IMR-90 (cell line): ENCODE data around the gene ANKIB1. TPM values are rescaled to one million over a fixed set of nuclear protein-coding genes. Genes with fewer than 3 reads are reported as not detected.
"Not testable (repeated sequence)": the region's sequence is repeated elsewhere in the genome, so short reads cannot be mapped to it uniquely, and the experiment has no call there.

Experiments used
- ATAC-seq: fragments of 200-7000 bp; cut with Tn5 transposase; 2 replicates; pipeline ENCODE4 v1.9.1; 2020; ENCODE audit warnings: low read depth, mild to moderate bottlenecking, moderate library complexity
- BruUV-seq: library from RNA; stranded (reverse); fragments of 400-500 nt; replicated peaks from 2 replicates; lab custom pipeline; 2021; lab: Mats Ljungman, UMichigan
- CTCF ChIA-PET: fragments of 300-600 bp; formaldehyde crosslinking; extraction: SDS; loops from one replicate; lab custom pipeline; 2021; ENCODE audit warnings: antibody characterized with exemption; lab: Yijun Ruan, JAX
- POLR2A ChIA-PET: fragments of 300-600 bp; sonication (Branson Sonifier 250); formaldehyde crosslinking; loops from one replicate; lab custom pipeline; 2022; ENCODE audit warnings: antibody characterized with exemption; ENCODE audit not compliant: unreplicated experiment; lab: Charles Lee
- DNase-seq: peaks from one replicate; pipeline ENCODE4 v3.0.0; 2013
- H2AFZ ChIP-seq: replicated peaks from 2 replicates; pipeline ENCODE3; 2013; ENCODE audit warnings: low read length, mild to moderate bottlenecking; ENCODE audit not compliant: poor library complexity
- H2AK5ac ChIP-seq: 2 replicates; pipeline ENCODE4 v1.6.1; 2013; ENCODE audit warnings: low read depth, low read length, inconsistent platforms
- H2AK9ac ChIP-seq: replicated peaks from 2 replicates; pipeline ENCODE3; 2013; ENCODE audit warnings: mild to moderate bottlenecking, low read depth, low read length, moderate library complexity; ENCODE audit not compliant: poor library complexity
- H2BK120ac ChIP-seq: 2 replicates; pipeline ENCODE4 v1.6.1; 2013; ENCODE audit warnings: low read depth, low read length, inconsistent platforms
- H2BK15ac ChIP-seq: 3 replicates; pipeline ENCODE4 v1.6.1; 2013; ENCODE audit warnings: low read depth, low read length, inconsistent platforms
- H2BK20ac ChIP-seq: 2 replicates; pipeline ENCODE4 v1.6.1; 2013; ENCODE audit warnings: low read depth, mild to moderate bottlenecking, inconsistent platforms, low read length, moderate library complexity
- H2BK5ac ChIP-seq: 2 replicates; pipeline ENCODE4 v1.6.1; 2013; ENCODE audit warnings: mild to moderate bottlenecking, low read depth, low read length, inconsistent platforms; ENCODE audit not compliant: poor library complexity, severe bottlenecking
- H3K14ac ChIP-seq: replicated peaks from 2 replicates; pipeline ENCODE4 v1.6.1; 2013; ENCODE audit warnings: low read depth, low read length, inconsistent platforms
- H3K18ac ChIP-seq: 2 replicates; pipeline ENCODE4 v1.6.1; 2013; ENCODE audit warnings: low read depth, low read length, control low read depth
- H3K23ac ChIP-seq: 2 replicates; pipeline ENCODE4 v1.6.1; 2013; ENCODE audit warnings: low read depth, low read length, inconsistent platforms
- H3K27ac ChIP-seq: 2 replicates; pipeline ENCODE4 v1.5.1; 2013; ENCODE audit warnings: mild to moderate bottlenecking, control low read depth, low read length; ENCODE audit not compliant: insufficient read depth
- H3K27me3 ChIP-seq: 2 replicates; pipeline ENCODE4 v1.6.1; 2013; ENCODE audit warnings: low read length; ENCODE audit not compliant: control insufficient read depth, insufficient read depth
- H3K36me3 ChIP-seq: 2 replicates; pipeline ENCODE4 v1.6.1; 2013; ENCODE audit warnings: low read length, mixed read lengths; ENCODE audit not compliant: control insufficient read depth, insufficient read depth
- H3K4ac ChIP-seq: 2 replicates; pipeline ENCODE4 v1.6.1; 2013; ENCODE audit warnings: low read depth, low read length, inconsistent platforms
- H3K4me1 ChIP-seq: 2 replicates; pipeline ENCODE4 v1.6.1; 2013; ENCODE audit warnings: low read length, mixed read lengths; ENCODE audit not compliant: control insufficient read depth, insufficient read depth
- H3K4me2 ChIP-seq: 2 replicates; pipeline ENCODE4 v1.6.1; 2013; ENCODE audit warnings: low read depth, mild to moderate bottlenecking, control low read depth, low read length, moderate library complexity
- H3K4me3 ChIP-seq: 2 replicates; pipeline ENCODE4 v1.5.1; 2013; ENCODE audit warnings: low read depth, mild to moderate bottlenecking, control low read depth, low read length, moderate library complexity; ENCODE audit not compliant: insufficient read depth
- H3K56ac ChIP-seq: 2 replicates; pipeline ENCODE4 v1.6.1; 2013; ENCODE audit warnings: low read length, inconsistent platforms; ENCODE audit not compliant: insufficient read depth; ENCODE audit errors: extremely low read depth
- H3K79me1 ChIP-seq, 2 experiments: 2 replicates each; pipeline ENCODE4 v1.6.1; 2013; ENCODE audit warnings: low read length in 2 of 2, inconsistent platforms in 1 of 2, low read depth in 1 of 2
- H3K9ac ChIP-seq: 2 replicates; pipeline ENCODE4 v1.6.1; 2013; ENCODE audit warnings: low read depth, low read length, control low read depth
- H3K9me1 ChIP-seq: 2 replicates; pipeline ENCODE4 v1.6.1; 2013; ENCODE audit warnings: low read length, inconsistent platforms; ENCODE audit not compliant: insufficient read depth
- H3K9me3 ChIP-seq: 2 replicates; pipeline ENCODE4 v1.6.1; 2013; ENCODE audit warnings: low read length; ENCODE audit not compliant: control insufficient read depth, insufficient read depth
- H4K20me1 ChIP-seq: 2 replicates; pipeline ENCODE4 v1.6.1; 2013; ENCODE audit warnings: low read length, inconsistent platforms; ENCODE audit not compliant: insufficient read depth
- H4K5ac ChIP-seq: 2 replicates; pipeline ENCODE4 v1.6.1; 2013; ENCODE audit warnings: mild to moderate bottlenecking, low read depth, low read length, control low read depth
- H4K8ac ChIP-seq, 2 experiments: 2 replicates each; pipeline ENCODE4 v1.6.1; 2013; ENCODE audit warnings: low read depth in 2 of 2, low read length in 2 of 2, control low read depth in 1 of 2, inconsistent platforms in 1 of 2
- H4K91ac ChIP-seq: 2 replicates; pipeline ENCODE4 v1.6.1; 2013; ENCODE audit warnings: low read depth, low read length, inconsistent platforms; ENCODE audit not compliant: insufficient read depth
- WGBS, 2 experiments: methylation state at CpG; one replicate each; pipeline versions ENCODE4 v1.1.5 to v1.1.7; 2013; ENCODE audit warnings: missing lambda C conversion rate in 2 of 2; ENCODE audit not compliant: insufficient read length in 1 of 2; ENCODE audit errors: extremely low coverage in 2 of 2; 5-methylcytosine and 5-hydroxymethylcytosine counted together
- dilution Hi-C: fragments of 300-500 bp; cut with HindIII; formaldehyde crosslinking; loops from one replicate; pipeline ENCODE4 v1.14.3; 2018; ENCODE audit warnings: low sequenced_read_pairs; ENCODE audit not compliant: unreplicated experiment
- in situ Hi-C: fragments of 300-500 bp; cut with MboI; formaldehyde crosslinking; loops from 3 replicates; pipeline ENCODE4 v1.14.3; 2019; ENCODE audit warnings: low sequenced_read_pairs, inconsistent platforms, mixed read lengths
- intact Hi-C: fragments of 100-400 bp; cut with micrococcal nuclease; formaldehyde crosslinking; loops from 2 replicates; pipeline ENCODE4 v1.10.0; 2022
- polyA plus RNA-seq, 3 experiments: library from polyadenylated mRNA; depleted of rRNA; stranded (reverse); fragments of >200 nt; gene quantifications; 2 replicates each; pipeline ENCODE4 v1.2.3, GENCODE V29; 2012; ENCODE audit warnings: low replicate concordance in 1 of 3
- total RNA-seq: library from RNA; depleted of rRNA; stranded (reverse); fragments of >200 nt; gene quantifications from 2 replicates; pipeline ENCODE4 v1.2.3, GENCODE V29; 2012
- TF ChIP-seq, protein P1 (sequence below): fragments of 150-350 bp; IDR thresholded peaks from 2 replicates; pipeline ENCODE4 v1.6.1; 2016; ENCODE audit warnings: low read depth, mild to moderate bottlenecking, low read length, moderate library complexity, borderline replicate concordance

The ANKIB1 gene
- total and polyA plus RNA-seq, 2 of the 4 experiments (the other 2 are of a cell fraction): 18.7 to 33.9 TPM

DNA sequence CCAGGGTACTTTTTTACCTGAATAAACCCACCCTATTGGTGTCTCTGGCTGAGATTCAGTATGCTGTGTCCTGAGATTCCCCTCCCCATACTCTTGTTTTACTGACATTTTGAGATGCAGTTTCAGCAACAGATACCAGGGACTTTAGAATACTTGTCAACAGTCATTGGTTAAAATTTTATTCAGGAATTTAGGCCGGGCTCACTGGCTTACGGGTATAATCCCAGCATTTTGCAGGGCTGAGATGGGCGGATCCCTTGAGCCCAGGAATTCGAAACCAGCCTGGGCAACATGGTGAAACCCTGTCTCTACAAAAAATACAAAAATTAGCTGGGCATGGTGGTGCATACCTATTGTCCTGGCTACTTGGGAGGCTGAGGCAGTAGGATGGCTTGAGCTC is 111.5 kb downstream of the ANKIB1 start:
- in situ Hi-C loops: no loop called here
- no peak overlapping the region for H4K8ac ChIP-seq
- H2AFZ ChIP-seq: no peak overlapping the region
- H3K4ac ChIP-seq: no peak overlapping the region
- no peaks in the 10 kb centered on the region for H3K9me3 ChIP-seq
- no peak overlapping the region for H2BK20ac ChIP-seq
- 90% methylated on average over 2 of the region's 4 CpGs; no CpG with 5 or more reads in 1 of the 2 experiments for WGBS, 2 experiments
- no peak overlapping the region for H2BK15ac ChIP-seq
- CTCF ChIA-PET: no interaction called here
- H4K5ac ChIP-seq: no peak overlapping the region
- H3K36me3 ChIP-seq: peaks cover 3% of the 10 kb centered on the region; the same call in 1 of the 2 replicates
- H3K27ac ChIP-seq: no peak overlapping the region
- no peak overlapping the region for H2AK5ac ChIP-seq
- no peak for ATAC-seq
- no peak overlapping the region for H2AK9ac ChIP-seq
- H3K79me1 ChIP-seq: no peaks in the 10 kb centered on the region; a peak in 1 of 4 replicates
- no peaks in the 10 kb centered on the region for H4K20me1 ChIP-seq
- H3K18ac ChIP-seq: no peak overlapping the region
- H3K4me2 ChIP-seq: no peak overlapping the region
- no peak overlapping the region for H3K23ac ChIP-seq
- H2BK5ac ChIP-seq: no peak overlapping the region
- no peaks in the 10 kb centered on the region for H3K27me3 ChIP-seq
- no peak overlapping the region for H3K4me3 ChIP-seq
- no peak overlapping the region for H2BK120ac ChIP-seq
- no TSS peak for BruUV-seq
- peaks cover 1% of the 10 kb centered on the region; the same call in 1 of the 2 replicates for H3K4me1 ChIP-seq
- no peak overlapping the region for H3K56ac ChIP-seq
- POLR2A ChIA-PET: no interaction called here
- intact Hi-C loops: loop anchor here (10.0 kb wide), 1 partner anchor 122 kb away; no protein-coding TSS in a partner anchor
- no peak overlapping the region for H3K14ac ChIP-seq
- dilution Hi-C loops: no loop called here
- no peak overlapping the region for H4K91ac ChIP-seq
- H3K9me1 ChIP-seq: no peaks in the 10 kb centered on the region
- TF ChIP-seq, protein P1, sequence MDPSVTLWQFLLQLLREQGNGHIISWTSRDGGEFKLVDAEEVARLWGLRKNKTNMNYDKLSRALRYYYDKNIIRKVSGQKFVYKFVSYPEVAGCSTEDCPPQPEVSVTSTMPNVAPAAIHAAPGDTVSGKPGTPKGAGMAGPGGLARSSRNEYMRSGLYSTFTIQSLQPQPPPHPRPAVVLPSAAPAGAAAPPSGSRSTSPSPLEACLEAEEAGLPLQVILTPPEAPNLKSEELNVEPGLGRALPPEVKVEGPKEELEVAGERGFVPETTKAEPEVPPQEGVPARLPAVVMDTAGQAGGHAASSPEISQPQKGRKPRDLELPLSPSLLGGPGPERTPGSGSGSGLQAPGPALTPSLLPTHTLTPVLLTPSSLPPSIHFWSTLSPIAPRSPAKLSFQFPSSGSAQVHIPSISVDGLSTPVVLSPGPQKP: no peak
- DNase-seq: no peak
- H3K9ac ChIP-seq: no peak overlapping the region

DNA sequence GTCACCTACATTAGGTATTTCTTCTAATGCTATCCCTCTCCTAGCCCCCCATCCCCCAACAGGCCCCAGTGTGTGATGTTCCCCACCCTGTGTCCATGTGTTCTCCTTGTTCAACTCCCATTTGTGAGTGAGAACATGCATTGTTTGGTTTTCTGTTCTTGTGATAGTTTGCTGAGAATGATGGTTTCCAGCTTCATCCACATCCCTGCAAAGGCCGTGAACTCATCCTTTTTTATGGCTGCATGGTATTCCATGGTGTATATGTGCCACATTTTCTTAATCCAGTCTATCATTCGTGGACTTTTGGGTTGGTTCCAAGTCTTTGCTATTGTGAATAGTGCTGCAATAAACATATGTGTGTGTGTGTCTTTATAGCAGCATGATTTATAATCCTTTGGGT is 113.4 kb downstream of the ANKIB1 start:
- dilution Hi-C loops, H2AK5ac ChIP-seq, H4K5ac ChIP-seq, CTCF ChIA-PET, H3K23ac ChIP-seq, BruUV-seq, in situ Hi-C loops, H3K9me3 ChIP-seq, H4K8ac ChIP-seq, DNase-seq, H3K9me1 ChIP-seq, H3K27ac ChIP-seq, H3K14ac ChIP-seq, H4K91ac ChIP-seq, H2BK15ac ChIP-seq, H3K4ac ChIP-seq, ATAC-seq, H2AFZ ChIP-seq, POLR2A ChIA-PET, H2AK9ac ChIP-seq, H4K20me1 ChIP-seq, H3K18ac ChIP-seq, H3K4me3 ChIP-seq, H2BK20ac ChIP-seq, H3K36me3 ChIP-seq, H3K9ac ChIP-seq, H3K4me2 ChIP-seq, H2BK120ac ChIP-seq, H2BK5ac ChIP-seq, H3K56ac ChIP-seq, H3K79me1 ChIP-seq, H3K4me1 ChIP-seq, H3K27me3 ChIP-seq: not testable (repeated sequence)
- WGBS, 2 experiments: no CpG with 5 or more reads among the region's 2 CpGs
- intact Hi-C loops: loop anchor here (10.0 kb wide), 1 partner anchor 124 kb away; no protein-coding TSS in a partner anchor
